Loucy (cell line): ENCODE data around the gene PDGFRB.

Experiments used
- H2AFZ ChIP-seq: fragments of 200-600 bp; sonication (generic); 2 replicates; pipeline ENCODE4 v1.6.0; 2016; ENCODE audit warnings: antibody characterized with exemption, mild to moderate bottlenecking, low read length, moderate library complexity
- H3F3A ChIP-seq: fragments of 200-600 bp; 2 replicates; pipeline ENCODE4 v1.6.0; 2016; ENCODE audit warnings: antibody characterized with exemption, low read depth, mild to moderate bottlenecking
- H3K27me3 ChIP-seq: fragments of 200-600 bp; sonication (generic); 2 replicates; pipeline ENCODE4 v1.6.1; 2014; ENCODE audit warnings: low read length, mild to moderate bottlenecking; ENCODE audit not compliant: insufficient read depth, poor library complexity, severe bottlenecking
- H3K36me3 ChIP-seq: fragments of 200-600 bp; sonication (generic); 2 replicates; pipeline ENCODE4 v1.6.1; 2016; ENCODE audit warnings: low read length; ENCODE audit not compliant: insufficient read depth
- H3K4me1 ChIP-seq: fragments of 200-600 bp; sonication (generic); 2 replicates; pipeline ENCODE4 v1.5.1; 2014; ENCODE audit warnings: low read length, mild to moderate bottlenecking; ENCODE audit not compliant: insufficient read depth, poor library complexity, severe bottlenecking
- H3K4me2 ChIP-seq: fragments of 200-600 bp; sonication (generic); 2 replicates; pipeline ENCODE4 v1.6.0; 2014; ENCODE audit warnings: antibody characterized with exemption, low read length, low read depth, mild to moderate bottlenecking; ENCODE audit not compliant: poor library complexity, severe bottlenecking
- H3K4me3 ChIP-seq: fragments of 200-600 bp; sonication (generic); 2 replicates; pipeline ENCODE4 v1.5.1; 2014; ENCODE audit warnings: low read length, mild to moderate bottlenecking, mixed read lengths; ENCODE audit not compliant: poor library complexity, severe bottlenecking
- H3K79me2 ChIP-seq: fragments of 200-600 bp; sonication (generic); 2 replicates; pipeline ENCODE4 v1.6.1; 2014; ENCODE audit warnings: low read length; ENCODE audit not compliant: insufficient read depth
- H3K9ac ChIP-seq: fragments of 200-600 bp; sonication (generic); 2 replicates; pipeline ENCODE4 v1.6.0; 2014; ENCODE audit warnings: mild to moderate bottlenecking, low read depth, low read length, moderate library complexity; ENCODE audit not compliant: poor library complexity, severe bottlenecking
- H3K9me2 ChIP-seq: fragments of 200-600 bp; sonication (generic); replicated peaks from 2 replicates; pipeline ENCODE4 v1.6.1; 2016; ENCODE audit warnings: low read depth, low read length, mixed read lengths
- H3K9me3 ChIP-seq: fragments of 200-600 bp; sonication (generic); 2 replicates; pipeline ENCODE4 v1.6.1; 2014; ENCODE audit warnings: mild to moderate bottlenecking, antibody characterized with exemption, low read length, low read depth; ENCODE audit not compliant: insufficient read depth
- H4K20me1 ChIP-seq: fragments of 200-600 bp; sonication (generic); 2 replicates; pipeline ENCODE4 v1.6.0; 2014; ENCODE audit warnings: antibody characterized with exemption, low read length, mild to moderate bottlenecking; ENCODE audit not compliant: insufficient read depth, poor library complexity, severe bottlenecking
- EZH2phosphoT487 ChIP-seq: fragments of 200-600 bp; IDR thresholded peaks from 2 replicates; pipeline ENCODE4 v1.6.1; 2018; ENCODE audit warnings: antibody characterized with exemption, mild to moderate bottlenecking, moderate library complexity, borderline replicate concordance
- TF ChIP-seq, protein P1 (sequence below): fragments of 200-600 bp; sonication (generic); conservative IDR thresholded peaks from 2 replicates; pipeline ENCODE4 v1.5.1; 2014; ENCODE audit warnings: mild to moderate bottlenecking, antibody characterized with exemption, low read length

PDGFRB gene

DNA sequence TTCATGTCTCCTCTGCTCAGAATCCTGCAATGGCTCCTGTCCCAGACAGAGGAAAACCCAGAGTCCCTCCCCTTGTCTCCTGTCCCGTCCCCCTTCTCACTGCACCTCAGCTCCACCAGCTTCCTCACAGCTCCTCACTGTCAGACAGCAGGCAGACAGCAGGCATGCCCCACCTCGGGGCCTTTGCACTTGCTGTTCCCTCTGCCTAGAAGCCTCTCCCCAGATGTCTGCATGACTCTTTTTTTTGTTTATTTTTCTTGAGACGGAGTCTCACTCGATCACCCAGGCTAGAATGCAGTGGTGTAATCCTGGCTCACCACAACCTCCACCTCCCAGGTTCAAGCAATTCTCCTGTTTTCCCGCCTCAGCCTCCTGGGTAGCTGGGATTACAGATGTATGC, 25.4 kb upstream of the PDGFRB start:
- Histone ChIP-seq H3K4me3 (no peak overlapping the region), H3K36me3 (no peaks in the 10 kb centered on the region), H3F3A (no peaks in the 10 kb centered on the region), H4K20me1 (no peaks in the 10 kb centered on the region), H3K9me3 (no peaks in the 10 kb centered on the region), H3K9ac (no peak overlapping the region), H3K4me1 (no peaks in the 10 kb centered on the region), H3K9me2 (no peaks in the 10 kb centered on the region), H3K4me2 (no peak overlapping the region), H3K27me3 (no peaks in the 10 kb centered on the region), H2AFZ (no peak overlapping the region), H3K79me2 (no peaks in the 10 kb centered on the region)
- TF ChIP-seq, protein P1, sequence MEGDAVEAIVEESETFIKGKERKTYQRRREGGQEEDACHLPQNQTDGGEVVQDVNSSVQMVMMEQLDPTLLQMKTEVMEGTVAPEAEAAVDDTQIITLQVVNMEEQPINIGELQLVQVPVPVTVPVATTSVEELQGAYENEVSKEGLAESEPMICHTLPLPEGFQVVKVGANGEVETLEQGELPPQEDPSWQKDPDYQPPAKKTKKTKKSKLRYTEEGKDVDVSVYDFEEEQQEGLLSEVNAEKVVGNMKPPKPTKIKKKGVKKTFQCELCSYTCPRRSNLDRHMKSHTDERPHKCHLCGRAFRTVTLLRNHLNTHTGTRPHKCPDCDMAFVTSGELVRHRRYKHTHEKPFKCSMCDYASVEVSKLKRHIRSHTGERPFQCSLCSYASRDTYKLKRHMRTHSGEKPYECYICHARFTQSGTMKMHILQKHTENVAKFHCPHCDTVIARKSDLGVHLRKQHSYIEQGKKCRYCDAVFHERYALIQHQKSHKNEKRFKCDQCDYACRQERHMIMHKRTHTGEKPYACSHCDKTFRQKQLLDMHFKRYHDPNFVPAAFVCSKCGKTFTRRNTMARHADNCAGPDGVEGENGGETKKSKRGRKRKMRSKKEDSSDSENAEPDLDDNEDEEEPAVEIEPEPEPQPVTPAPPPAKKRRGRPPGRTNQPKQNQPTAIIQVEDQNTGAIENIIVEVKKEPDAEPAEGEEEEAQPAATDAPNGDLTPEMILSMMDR: no peak
- TF ChIP-seq EZH2phosphoT487: no peak

DNA sequence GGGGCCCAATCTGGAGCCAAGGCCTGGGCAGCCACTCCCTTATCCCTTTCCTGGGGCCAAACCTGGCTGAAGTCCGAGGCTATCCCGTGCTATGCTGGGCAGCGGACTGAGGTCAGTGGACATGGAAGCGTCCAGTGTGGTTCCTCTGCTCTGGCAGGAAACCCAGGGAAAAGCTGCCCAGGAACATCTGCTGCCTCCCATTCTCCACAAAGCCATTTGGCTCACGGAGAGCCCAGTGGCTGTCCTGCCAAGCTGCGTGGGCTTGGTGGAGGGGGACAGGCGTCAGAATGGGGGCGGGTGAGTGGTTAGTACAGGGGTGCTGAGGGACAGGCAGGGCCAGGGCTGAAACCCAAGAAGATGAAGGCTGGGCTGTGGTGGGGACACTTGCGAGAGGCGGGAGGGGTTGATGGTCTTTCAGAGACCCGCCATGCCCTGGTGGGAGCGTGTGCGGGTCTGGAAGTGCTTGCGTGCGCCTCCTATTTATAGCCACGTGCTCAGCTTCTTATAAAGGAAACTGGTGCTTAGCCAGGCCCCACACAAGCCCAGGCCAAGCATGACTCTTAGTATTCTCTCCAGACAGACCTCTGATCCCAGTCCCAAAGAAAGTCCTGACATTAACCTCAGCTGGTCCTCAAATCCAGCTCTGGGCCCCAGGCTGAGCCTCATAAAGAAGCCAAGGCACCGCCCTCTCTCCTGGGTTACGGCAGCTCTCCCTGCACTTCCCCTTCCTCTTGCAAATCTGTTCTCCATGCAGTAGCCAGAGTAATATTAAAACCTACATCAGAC, 24.8 kb upstream of the PDGFRB start:
- Histone ChIP-seq H3K9me2 (no peaks in the 10 kb centered on the region), H3K36me3 (no peaks in the 10 kb centered on the region), H3K4me1 (no peaks in the 10 kb centered on the region), H3K79me2 (no peaks in the 10 kb centered on the region), H3K4me3 (no peak overlapping the region), H3F3A (no peaks in the 10 kb centered on the region), H3K4me2 (no peak overlapping the region), H2AFZ (no peak overlapping the region), H3K27me3 (no peaks in the 10 kb centered on the region), H3K9ac (no peak overlapping the region), H3K9me3 (no peaks in the 10 kb centered on the region), H4K20me1 (no peaks in the 10 kb centered on the region)
- TF ChIP-seq, protein P1: no peak
- no peak for TF ChIP-seq EZH2phosphoT487

DNA sequence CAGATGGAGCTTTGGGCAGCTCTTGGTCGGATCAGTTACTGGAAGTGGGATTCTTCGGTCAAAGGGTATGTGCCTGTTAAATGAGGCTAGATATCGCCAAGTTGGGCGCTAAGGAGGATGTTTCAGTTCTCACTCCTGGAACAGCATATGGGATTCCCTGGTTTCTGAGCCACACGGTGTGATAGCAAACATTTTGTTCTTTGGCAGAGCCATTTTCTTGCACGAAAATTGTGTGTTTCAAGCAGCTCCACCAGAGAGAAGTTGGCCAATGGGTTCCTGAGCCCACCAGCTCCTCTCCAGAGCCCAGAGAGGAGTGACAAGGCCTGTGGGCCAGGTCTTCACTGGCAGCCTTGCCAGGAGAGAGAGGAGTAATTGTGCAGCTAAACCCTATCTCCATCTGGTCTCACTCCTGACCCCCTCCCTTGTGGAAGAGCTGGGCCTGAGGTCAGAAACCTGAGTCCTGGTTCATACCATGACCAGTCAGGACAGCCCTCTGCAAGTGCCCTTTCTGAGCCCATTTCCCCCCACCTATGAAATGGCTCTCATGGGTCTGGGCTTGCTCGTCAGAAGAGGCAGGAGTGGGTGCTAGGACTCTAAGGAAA, 23.5 kb upstream of the PDGFRB start:
- Histone ChIP-seq H3K9me2 (no peaks in the 10 kb centered on the region), H3F3A (no peaks in the 10 kb centered on the region), H3K4me3 (no peak overlapping the region), H3K4me2 (no peak overlapping the region), H2AFZ (no peak overlapping the region), H3K9ac (no peak overlapping the region), H3K9me3 (no peaks in the 10 kb centered on the region), H3K36me3 (no peaks in the 10 kb centered on the region), H4K20me1 (no peaks in the 10 kb centered on the region), H3K79me2 (no peaks in the 10 kb centered on the region), H3K27me3 (no peaks in the 10 kb centered on the region), H3K4me1 (no peaks in the 10 kb centered on the region)
- TF ChIP-seq EZH2phosphoT487: no peak
- TF ChIP-seq, protein P1: no peak
